Measurements from ENCODE around the gene ZDHHC12.
"Not testable (repeated sequence)": the region's sequence is repeated elsewhere in the genome, so short reads cannot be mapped to it uniquely, and the experiment has no call there.

Gene ZDHHC12

GRCh38 chr9:128706671-128707381 lies 17.1 kb downstream of the ZDHHC12 start:
- no peak for DNase-seq

- DNase-seq, result no peak
Measured at GRCh38 chr9:128706045-128706444, 17.9 kb downstream of the ZDHHC12 start.

GRCh38 chr9:128705051-128705965 lies 18.6 kb downstream of the ZDHHC12 start:
- no peak for DNase-seq

GRCh38 chr9:128704356-128704670 lies 19.6 kb downstream of the ZDHHC12 start:
- DNase-seq, result no peak

- DNase-seq, result no peak
Measured at GRCh38 chr9:128703616-128704355, 20.1 kb downstream of the ZDHHC12 start.

GRCh38 chr9:128702949-128703615 lies 20.8 kb downstream of the ZDHHC12 start:
- no peak for DNase-seq

- peak; percentile 92 for DNase-seq
Measured at GRCh38 chr9:128702445-128702948, 21.4 kb downstream of the ZDHHC12 start, which contains the start of gene PKN3. PKN3 (plus strand) TSS chr9:128702503; CDS start chr9:128702916, 413 bp downstream.

- DNase-seq, result peak; percentile 61
Measured at GRCh38 chr9:128701227-128701854, 22.6 kb downstream of the ZDHHC12 start.

GRCh38 chr9:128699096-128699795 lies 24.7 kb downstream of the ZDHHC12 start:
- DNase-seq, result not testable (repeated sequence)

- no peak for DNase-seq
Measured at GRCh38 chr9:128696923-128697707, 26.8 kb downstream of the ZDHHC12 start.

GRCh38 chr9:128694344-128694743 lies 29.6 kb downstream of the ZDHHC12 start:
- DNase-seq, result no peak

GRCh38 chr9:128693738-128694137 lies 30.2 kb downstream of the ZDHHC12 start:
- not testable (repeated sequence) for DNase-seq

- no peak for DNase-seq
Measured at GRCh38 chr9:128690684-128691034, 33.3 kb downstream of the ZDHHC12 start.

- peak; percentile 42 for DNase-seq
Measured at GRCh38 chr9:128689820-128690683, 33.9 kb downstream of the ZDHHC12 start.

- DNase-seq, result no peak
Measured at GRCh38 chr9:128689293-128689774, 34.6 kb downstream of the ZDHHC12 start.

- peak; percentile 97 for DNase-seq
Measured at GRCh38 chr9:128688501-128689292, 35.2 kb downstream of the ZDHHC12 start, which contains the start of gene SET. SET (plus strand) TSS chr9:128689222; CDS start chr9:128689583, 361 bp downstream.

GRCh38 chr9:128687453-128687852 lies 36.5 kb downstream of the ZDHHC12 start:
- DNase-seq, result no peak

All from suppressor macrophage treated with lipopolysaccharide for 4 hours (primary cell).